NCI-H526 (cell line): Measurements from ENCODE around the gene APOB.

Experiments
- DNase-seq, 2 experiments: peaks; one replicate each; lab custom pipeline; 2025; lab: John Stamatoyannopoulos, UW

APOB gene

GRCh38 chr2:20972792-20973565 lies 70.9 kb downstream of the APOB start:
- no peak for DNase-seq

- DNase-seq = no peak
Measured at GRCh38 chr2:20972110-20972509, 71.8 kb downstream of the APOB start.

- no peak for DNase-seq
Measured at GRCh38 chr2:20970068-20970467, 73.8 kb downstream of the APOB start.

GRCh38 chr2:20966061-20966595 lies 77.7 kb downstream of the APOB start:
- DNase-seq = no peak

DNA sequence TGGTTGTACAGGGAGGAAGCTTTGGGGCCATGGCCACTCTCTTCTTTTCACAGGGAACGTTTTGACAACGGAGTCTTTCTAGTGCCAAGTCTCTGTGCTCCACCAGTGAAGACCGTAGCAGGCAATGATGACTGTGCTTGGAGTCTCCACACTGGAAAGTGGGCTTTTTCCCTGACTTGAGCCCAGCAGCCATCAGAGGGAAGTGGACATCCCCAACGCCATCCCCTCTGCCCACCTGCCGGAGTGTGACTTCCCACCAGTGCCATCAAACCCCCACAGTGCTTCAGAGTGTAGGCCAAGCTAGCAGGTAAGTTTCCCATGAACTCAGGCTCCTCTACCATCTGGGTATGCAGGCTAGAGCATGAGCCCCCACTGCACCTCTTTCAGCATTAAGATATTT lies 78.7 kb downstream of the APOB start:
- DNase-seq = no peak

DNA sequence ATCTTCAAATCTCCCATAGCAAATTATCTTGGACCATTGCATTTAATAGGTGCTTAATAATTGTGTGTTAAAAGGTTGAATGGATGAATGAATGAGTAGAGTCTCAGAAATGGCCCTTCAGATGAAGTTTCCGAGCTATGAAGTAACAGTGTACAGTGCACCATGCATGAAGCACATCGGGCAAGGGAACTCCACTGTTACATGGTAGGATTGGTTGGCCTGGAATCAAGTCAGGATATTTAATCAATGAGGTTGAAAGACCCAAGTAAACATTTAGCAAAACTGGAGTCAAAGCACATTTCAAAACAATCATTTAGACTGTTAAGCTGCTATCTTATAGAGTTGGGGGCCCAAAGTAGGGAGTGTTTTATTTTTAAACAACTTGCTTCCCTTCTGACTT lies 80.0 kb downstream of the APOB start:
- DNase-seq = no peak

GRCh38 chr2:20962939-20963557 lies 80.8 kb downstream of the APOB start:
- DNase-seq = peak; percentile 40 to 79

DNA sequence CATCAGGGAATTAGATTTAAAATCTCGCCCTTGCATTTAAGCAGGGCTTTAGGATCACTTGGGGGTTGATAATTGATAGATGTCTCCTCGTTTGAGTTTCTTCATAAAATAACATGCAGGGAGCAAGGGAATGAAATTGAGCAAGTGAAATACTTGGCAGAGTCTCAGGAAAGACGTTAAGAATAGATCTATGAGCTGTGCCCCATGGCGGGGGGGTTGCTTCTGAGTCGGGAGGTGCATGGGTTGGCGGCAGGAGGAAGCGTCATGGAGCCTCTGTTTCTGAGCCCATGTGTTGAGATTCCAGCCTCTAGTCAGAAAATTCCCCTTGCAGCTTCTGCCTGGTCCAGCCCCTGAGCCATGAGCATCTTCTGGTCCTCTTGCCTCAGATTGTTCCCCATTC lies 82.0 kb downstream of the APOB start:
- DNase-seq = no peak

- no peak for DNase-seq
Measured at GRCh38 chr2:20960003-20960402, 83.9 kb downstream of the APOB start.

DNA sequence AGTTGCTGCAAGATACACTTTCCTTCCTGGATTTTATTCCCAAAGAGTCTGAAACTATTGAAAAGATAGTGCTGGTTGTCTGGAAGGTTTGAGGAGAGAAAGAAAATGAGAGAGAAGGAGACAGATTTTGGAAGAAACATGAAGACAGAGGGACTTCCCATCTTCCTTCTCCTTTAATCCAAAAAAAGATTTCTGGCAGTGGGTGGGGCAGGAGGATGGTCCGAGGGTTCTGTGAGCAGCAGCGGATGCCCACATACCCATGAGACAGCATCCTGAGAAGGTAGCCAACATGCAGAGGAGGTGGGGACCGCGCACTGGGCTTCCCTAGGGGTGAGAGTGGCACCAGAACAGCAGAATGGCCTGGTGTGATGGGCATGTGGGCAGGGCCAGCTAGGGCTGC lies 84.6 kb downstream of the APOB start:
- no peak for DNase-seq

DNA sequence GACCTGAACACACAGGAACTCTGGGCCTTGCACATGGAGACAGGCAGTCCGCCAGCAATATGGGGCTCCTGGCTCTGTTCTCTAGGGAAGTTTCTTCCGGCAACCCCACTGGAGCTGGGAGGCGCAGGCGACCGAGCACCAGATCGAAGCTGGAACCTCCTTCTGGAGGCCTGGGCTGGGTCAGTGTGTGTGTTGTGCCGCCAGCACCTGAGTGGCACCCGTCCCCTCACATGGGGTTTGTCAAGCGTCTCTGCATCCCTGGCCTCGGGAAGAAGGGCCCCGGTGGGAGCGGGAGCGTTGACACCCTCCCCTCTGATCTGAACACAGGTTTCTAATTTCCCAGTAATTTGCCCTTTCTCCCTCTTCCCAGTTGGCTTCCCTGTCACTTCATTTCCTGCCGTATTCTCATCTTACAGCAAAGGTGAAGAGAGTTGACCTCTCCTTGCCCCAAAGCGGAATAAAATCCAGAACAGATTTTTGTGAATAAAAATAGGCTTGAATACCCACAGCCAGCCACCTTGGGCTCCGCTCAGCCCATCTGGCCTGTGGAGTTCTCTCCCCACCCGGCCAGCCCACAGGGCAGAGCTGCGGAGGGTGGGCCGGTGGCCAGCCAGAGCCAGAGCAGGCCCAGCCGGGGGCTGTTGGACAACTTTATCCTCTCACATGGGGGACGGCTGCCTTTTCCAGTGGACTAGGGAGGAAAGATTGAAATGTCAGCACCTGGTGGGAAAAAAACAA lies 85.9 kb downstream of the APOB start:
- DNase-seq = no peak

GRCh38 chr2:20955277-20956026 lies 88.4 kb downstream of the APOB start:
- DNase-seq = no peak

GRCh38 chr2:20953146-20953824 lies 90.6 kb downstream of the APOB start:
- no peak for DNase-seq
